GM19452 (cell line): ENCODE results near the gene USP35.
A peak's percentile ranks its signal among the peaks of the same experiment; 100 is the strongest.
"Not testable (repeated sequence)": the region's sequence is repeated elsewhere in the genome, so short reads cannot be mapped to it uniquely, and the experiment has no call there.

Source experiments
- ATAC-seq: cut with Tn5 transposase; IDR thresholded peaks from one replicate; pipeline ENCODE4 v1.9.1; 2021; ENCODE audit not compliant: unreplicated experiment

The USP35 gene

GRCh38 chr11:78216021-78216420 is 27.3 kb downstream of the USP35 start:
- no peak for ATAC-seq

- no peak for ATAC-seq
Observed at GRCh38 chr11:78216571-78217287, 28.0 kb downstream of the USP35 start.

DNA sequence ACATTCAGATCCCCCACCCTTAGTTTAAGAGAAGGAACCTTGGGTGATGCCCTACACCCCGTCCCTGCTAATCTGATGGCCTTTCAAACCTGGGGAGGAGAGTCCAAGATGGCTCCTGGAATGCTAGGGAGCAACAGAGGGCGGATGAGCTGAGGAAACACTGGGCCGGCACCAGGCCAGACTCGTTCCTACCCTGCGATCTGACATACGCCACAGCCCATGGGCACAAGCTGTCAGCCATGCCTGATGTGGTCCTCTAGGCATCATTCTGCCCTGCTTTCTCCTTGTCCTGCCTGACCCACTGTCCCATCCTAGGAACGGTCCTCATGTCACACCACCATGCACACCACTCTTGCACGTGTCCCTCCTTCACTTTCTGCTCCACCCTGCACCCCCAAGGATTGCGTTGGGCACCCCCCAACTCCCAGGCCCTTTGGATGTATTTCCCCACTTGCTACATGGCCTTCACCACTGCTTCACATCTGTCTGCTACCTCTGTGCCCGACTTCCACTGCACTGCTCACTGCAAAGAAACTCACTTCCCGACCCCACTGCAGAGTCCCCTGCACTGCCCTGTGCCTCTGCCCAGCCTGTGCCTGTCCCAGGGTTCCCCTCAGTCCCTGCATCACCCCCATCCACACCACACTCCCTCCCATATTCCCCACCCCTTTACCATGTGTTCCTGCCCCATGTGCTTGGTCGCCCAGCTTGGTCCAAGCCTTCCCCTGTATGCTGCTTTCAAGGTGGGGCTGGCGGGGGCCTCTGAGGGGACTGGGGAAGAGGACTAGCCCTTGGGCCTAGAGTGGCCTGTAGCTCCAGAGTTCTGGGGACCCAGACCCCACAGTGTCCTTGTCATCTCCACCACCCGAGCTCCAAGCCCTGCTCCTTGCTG is 29.2 kb downstream of the USP35 start:
- ATAC-seq, result no peak

GRCh38 chr11:78218707-78219492 is 30.2 kb downstream of the USP35 start:
- no peak for ATAC-seq

DNA sequence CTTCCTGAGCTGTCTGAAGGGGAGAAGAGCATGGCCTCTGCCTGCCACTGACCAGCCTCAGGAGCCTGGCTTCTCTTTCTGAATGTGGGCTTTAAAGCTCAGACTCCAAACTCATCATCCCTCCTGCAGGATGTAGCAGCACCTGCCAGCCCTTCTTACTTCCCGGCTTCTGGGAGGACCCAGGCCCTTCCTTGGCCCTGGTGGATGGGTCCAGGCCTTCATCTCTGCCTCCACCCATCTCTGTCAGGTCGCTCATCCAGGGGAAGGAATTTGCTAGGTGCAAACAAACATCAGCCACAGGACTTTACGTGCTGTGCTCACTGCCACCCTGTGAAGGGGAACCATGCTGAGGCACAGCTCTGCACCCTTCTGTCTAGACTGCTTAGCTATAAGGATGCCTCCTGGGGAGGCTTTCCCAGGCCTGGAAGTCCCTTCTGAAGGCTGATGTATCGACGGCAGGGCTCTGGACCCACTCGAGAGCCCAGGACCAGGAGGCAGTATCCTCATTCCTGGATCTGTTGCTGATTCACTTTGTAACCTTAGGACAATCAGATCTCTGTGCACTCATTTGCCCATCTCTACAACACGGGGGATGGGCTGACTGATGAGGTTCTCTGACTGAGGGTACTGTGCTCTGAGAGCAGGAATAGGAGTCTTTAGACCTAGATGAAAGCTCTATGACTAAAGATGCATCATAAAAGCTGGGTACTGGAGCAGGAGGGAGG is 30.9 kb downstream of the USP35 start:
- no peak for ATAC-seq

DNA sequence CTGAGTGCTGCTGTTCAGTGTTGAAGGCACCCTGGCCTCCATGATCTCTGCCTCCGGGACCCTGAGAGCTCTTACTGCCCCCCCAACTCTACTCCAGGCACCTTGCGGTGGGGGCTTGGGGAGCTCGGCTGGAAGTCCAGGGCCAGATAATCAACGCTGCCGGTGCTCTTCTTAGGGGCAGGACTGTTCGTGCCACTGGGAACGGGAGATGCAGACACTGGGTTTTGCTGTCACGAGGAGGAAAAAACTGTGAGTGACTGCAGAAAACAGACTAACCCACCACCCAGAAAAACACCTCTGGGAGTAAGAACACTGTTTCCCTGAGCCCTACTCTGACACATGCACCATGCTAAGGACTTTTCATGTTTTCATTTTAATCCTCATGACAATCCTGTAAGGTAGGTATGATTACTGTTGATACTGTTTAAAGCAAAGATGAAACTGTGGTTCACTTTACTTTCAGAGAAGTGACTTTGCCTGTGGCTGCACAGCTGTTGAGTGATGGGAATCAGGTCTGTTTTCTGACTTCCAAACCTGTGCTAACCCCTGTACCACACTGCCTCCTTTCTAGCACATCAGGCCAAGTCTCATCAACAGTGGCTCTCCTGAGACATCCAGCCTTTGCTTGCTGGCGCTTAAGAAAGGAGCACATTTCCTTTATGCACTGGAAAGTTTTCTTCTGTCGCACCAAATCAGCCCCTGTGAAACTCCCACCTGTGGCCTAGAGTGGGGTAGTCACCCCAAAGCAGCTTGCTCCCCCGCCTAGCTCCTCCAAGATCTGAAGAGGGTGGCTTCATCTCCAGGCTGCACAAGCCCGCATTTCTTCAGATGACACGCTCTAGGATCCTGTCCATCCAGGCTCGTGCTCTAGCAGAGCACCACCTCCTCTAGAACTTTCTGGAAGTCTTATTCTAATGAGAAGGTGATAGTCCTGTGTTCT is 31.8 kb downstream of the USP35 start:
- ATAC-seq, result no peak

GRCh38 chr11:78221396-78222315 is 32.9 kb downstream of the USP35 start:
- ATAC-seq, result no peak

GRCh38 chr11:78222726-78223125 is 34.0 kb downstream of the USP35 start:
- not testable (repeated sequence) for ATAC-seq

GRCh38 chr11:78223320-78223954 is 34.7 kb downstream of the USP35 start:
- peak; percentile 83 for ATAC-seq

DNA sequence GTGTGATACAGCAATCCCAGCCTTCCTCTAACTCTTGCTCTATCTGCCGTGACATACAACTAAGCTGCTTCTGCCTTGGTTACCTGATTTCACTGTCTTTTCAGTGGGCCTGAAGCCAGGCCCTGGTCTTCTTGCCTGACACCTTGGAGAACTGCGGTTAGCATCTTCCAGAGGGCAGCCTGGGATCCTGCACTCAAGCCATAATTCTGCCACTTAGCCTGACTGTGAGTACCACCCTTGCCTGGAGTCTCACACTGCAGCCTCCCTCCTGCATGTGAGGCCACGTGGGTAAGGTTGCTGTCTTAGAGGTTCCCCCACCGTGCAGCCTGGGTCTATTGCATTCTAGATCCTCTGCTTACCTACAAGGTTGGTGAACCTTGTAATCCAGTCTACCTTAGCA is 35.8 kb downstream of the USP35 start:
- ATAC-seq, result no peak

GRCh38 chr11:78224906-78225420 is 36.2 kb downstream of the USP35 start:
- ATAC-seq, result no peak

DNA sequence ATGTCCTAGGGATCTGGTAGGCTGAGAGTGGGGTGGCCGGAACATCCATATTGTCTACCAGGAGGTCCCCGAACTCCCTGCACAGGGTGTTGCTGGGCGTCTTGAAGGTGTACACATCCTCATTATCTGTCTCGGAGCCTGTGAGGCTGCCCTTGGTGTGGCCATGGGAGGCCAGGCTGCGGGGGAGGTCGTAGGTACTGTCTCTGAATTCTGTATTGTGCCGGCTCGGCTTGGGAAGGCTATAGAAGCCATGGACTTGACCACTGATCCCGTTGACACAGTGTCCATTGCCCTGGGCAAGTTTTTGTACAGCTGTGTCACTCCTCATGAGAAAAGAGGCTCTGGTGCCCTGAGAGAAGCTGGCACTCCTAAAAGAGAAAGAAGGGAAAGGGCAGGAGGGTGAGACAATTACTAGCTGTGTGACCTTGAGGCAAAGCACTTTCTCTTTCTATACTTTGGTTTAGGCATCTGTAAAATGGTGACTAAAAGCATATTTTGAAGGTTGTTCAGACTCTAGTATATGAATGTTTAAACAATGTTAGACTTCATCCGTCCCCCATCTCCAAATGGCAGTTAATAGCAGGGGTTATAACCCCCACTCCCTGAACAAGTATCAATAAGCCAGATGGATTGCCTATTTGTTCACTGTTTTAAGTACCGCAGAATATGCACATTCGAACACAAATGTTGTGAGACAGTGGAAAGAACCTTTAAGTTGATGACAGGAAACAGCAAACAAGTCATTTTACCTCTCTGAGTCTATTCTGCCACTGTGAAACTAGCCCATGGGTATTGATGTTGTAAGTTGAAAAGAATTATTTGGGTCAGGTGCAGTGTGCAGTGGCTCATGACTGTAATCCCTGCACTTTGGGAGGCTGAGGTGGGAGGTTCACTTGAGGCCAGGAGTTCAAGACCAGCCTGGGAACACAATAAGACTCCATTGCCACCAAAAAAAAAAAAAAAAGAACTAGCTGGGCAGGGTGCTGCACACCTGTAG is 38.3 kb downstream of the USP35 start:
- no peak for ATAC-seq

DNA sequence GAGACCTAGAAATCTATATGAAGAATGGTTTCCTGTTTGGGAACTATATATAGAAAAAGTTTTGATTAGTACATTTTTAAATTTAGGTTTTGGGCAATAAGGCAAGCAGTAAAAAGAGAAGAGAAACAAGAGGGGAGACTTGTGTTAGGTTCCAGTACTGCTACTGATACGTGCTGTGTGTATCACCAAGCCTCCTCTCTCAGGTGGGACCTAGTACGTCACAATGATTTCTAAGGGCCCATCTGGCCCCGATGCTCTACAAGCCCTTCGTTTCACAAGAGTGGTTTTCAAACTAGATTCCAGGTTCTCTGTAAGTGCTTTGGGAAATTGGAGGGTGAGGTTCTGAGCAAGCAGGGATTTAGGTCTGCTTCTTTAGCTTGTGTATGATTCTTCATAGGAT is 39.2 kb downstream of the USP35 start:
- no peak for ATAC-seq

DNA sequence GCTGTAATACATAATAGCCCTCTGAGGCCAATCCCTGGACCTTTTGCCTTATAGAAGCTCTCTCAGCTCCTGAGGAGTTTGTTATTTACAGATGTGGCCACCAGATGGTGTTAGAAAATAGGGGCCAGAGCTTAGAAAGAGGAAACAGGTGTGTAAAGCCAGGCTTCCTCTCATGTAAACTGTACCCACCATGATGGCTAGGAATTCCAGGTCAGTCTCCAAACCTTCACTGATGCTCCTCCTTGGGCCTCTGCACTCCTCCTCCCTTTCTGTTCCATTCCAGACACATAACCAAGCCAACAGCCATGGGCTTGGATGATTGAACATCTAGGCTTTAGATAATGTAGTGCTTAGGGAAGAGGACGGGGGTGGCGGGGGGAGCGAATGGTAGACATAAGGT is 39.7 kb downstream of the USP35 start:
- peak; percentile 51 for ATAC-seq

- no peak for ATAC-seq
Observed at GRCh38 chr11:78229106-78229505, 40.4 kb downstream of the USP35 start.

- no peak for ATAC-seq
Observed at GRCh38 chr11:78230161-78230877, 41.6 kb downstream of the USP35 start.
